BLaER1 treated with 17β-estradiol and CSF1 and Interleukin-3, amounts not matched to agents 10 nM and 100 nM (cell line): ENCODE results near the gene HAAO.
A peak's percentile ranks its signal among the peaks of the same experiment; 100 is the strongest.
"Not testable (repeated sequence)": the region's sequence is repeated elsewhere in the genome, so short reads cannot be mapped to it uniquely, and the experiment has no call there.

Experiments used
- H3K27ac ChIP-seq, 11 experiments: shearing (Covaris generic); formaldehyde crosslinking; 2 replicates each; pipeline ENCODE4 v1.8.1; 2022
- H3K27me3 ChIP-seq, 11 experiments: shearing (Covaris generic); formaldehyde crosslinking; 2 replicates each; pipeline ENCODE4 v1.8.1; 2022
- H3K36me3 ChIP-seq, 11 experiments: shearing (Covaris generic); formaldehyde crosslinking; 2 replicates each; pipeline ENCODE4 v1.8.1; 2022
- H3K4me1 ChIP-seq, 10 experiments: shearing (Covaris generic); formaldehyde crosslinking; 2 replicates each; pipeline ENCODE4 v1.8.1; 2022
- H3K4me2 ChIP-seq, 11 experiments: shearing (Covaris generic); formaldehyde crosslinking; 2 replicates each; pipeline ENCODE4 v1.8.1; 2022
- H3K4me3 ChIP-seq, 10 experiments: shearing (Covaris generic); formaldehyde crosslinking; 2 replicates each; pipeline ENCODE4 v1.8.1; 2022
- H3K9ac ChIP-seq, 11 experiments: shearing (Covaris generic); formaldehyde crosslinking; 2 replicates each; pipeline ENCODE4 v1.8.1; 2022
- H3K9me3 ChIP-seq, 11 experiments: shearing (Covaris generic); formaldehyde crosslinking; replicated peaks in 1 of 11; 2 replicates each; pipeline ENCODE4 v1.8.1; 2022
- H4K20me1 ChIP-seq, 11 experiments: shearing (Covaris generic); formaldehyde crosslinking; 2 replicates each; pipeline ENCODE4 v1.8.1; 2022
- Cebpa-rat ChIP-seq, 11 experiments: shearing (Covaris generic); IDR thresholded peaks; 2 replicates each; pipeline ENCODE4 v1.8.1; 2022

Gene HAAO

DNA sequence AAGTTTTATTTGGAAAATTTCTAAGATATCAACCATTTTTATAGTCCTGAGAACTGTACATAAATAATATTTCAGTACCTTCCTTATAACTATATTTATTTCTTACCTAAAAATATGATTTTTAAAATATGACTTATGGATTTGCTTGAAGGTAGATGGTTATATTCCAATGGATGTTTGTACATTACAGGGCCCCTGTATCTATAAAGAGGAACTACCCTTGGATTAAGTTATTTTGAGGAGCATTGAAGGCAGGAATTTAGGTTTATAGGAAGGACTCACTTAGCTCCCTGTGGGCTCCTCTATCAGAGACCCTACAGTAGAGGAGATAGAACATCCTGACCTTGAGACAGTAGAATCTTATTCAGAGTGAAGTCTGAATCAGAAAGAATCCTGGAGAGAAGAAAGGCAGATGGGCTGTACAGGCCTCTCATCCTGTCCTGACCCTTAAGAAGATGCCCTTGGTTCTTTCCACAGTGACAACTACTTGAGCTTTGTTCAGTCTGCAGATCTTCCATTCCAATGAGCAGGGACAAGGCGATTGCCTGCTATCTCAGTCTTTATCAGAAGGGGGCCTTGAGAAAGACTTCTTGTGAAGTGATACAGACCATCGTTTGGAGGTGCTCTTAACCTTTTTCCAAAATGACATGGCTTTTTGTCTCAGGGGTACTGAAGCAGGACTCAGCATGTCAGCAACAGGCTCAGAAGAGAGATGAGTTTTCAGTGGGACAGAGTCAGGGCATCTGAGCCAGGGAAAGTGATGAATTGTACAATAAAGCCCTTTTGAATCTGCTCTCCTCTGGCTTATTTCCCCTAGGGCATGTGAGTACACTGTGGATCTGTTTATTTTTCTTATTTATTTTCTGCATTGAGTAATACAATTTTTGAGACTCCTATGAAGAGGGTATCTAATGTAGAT lies 49.4 kb downstream of the HAAO start:
- no peaks in the 10 kb centered on the region; a peak in 1 of 22 replicates for H4K20me1 ChIP-seq
- peaks cover 9 to 12% (median 11%) of the 10 kb centered on the region in 10 experiments; a peak in 18 of 20 replicates for H3K4me1 ChIP-seq
- H3K9ac ChIP-seq: no peak overlapping the region
- H3K4me2 ChIP-seq: no peak overlapping the region
- H3K27ac ChIP-seq: no peak overlapping the region
- peaks cover 21 to 64% (median 28%) of the 10 kb centered on the region in 11 experiments; a peak in 21 of 22 replicates for H3K36me3 ChIP-seq
- no peak overlapping the region for H3K4me3 ChIP-seq
- no peaks in the 10 kb centered on the region for H3K27me3 ChIP-seq
- TF ChIP-seq Cebpa-rat (IDR thresholded peaks at IDR 0.05): no peak
- H3K9me3 ChIP-seq: peaks cover 23 to 28% (median 26%) of the 10 kb centered on the region in 11 experiments

DNA sequence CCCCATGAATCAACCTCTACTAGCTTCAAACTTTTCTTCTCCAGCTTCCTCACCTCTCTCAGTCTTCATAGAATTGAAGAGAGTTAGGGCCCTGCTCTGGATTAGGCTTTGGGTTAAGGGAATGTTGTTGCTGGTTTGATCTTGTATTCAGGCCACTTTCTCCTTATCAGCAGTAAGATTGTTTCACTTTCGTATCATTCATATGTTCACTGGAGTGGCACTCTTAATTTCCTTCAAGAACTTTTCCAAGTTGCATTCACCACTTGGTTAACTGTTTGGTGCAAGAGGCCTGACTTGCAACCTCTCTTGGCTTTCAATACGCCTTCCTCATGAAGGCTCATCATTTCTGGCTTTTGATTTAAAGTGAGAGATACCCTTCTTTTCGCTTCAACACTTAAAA lies 51.2 kb downstream of the HAAO start:
- TF ChIP-seq Cebpa-rat (IDR thresholded peaks at IDR 0.05): no peak
- Histone ChIP-seq H3K4me3 (no peak overlapping the region), H3K9ac (peak overlapping the region in 1 of 11 experiments; percentile 16; a peak in 3 of 22 replicates), H4K20me1 (no peaks in the 10 kb centered on the region), H3K4me1 (peaks cover 9 to 12% (median 11%) of the 10 kb centered on the region in 10 experiments; a peak in 18 of 20 replicates), H3K27me3 (no peaks in the 10 kb centered on the region), H3K36me3 (peaks cover 34 to 70% (median 43%) of the 10 kb centered on the region in 11 experiments), H3K4me2 (peak overlapping the region; percentile 26 to 56 (median 38)), H3K9me3 (peaks cover 42 to 47% (median 44%) of the 10 kb centered on the region in 11 experiments), H3K27ac (peak overlapping the region in 8 of 11 experiments; percentile 29 to 55 (median 42); a peak in 14 of 22 replicates)

DNA sequence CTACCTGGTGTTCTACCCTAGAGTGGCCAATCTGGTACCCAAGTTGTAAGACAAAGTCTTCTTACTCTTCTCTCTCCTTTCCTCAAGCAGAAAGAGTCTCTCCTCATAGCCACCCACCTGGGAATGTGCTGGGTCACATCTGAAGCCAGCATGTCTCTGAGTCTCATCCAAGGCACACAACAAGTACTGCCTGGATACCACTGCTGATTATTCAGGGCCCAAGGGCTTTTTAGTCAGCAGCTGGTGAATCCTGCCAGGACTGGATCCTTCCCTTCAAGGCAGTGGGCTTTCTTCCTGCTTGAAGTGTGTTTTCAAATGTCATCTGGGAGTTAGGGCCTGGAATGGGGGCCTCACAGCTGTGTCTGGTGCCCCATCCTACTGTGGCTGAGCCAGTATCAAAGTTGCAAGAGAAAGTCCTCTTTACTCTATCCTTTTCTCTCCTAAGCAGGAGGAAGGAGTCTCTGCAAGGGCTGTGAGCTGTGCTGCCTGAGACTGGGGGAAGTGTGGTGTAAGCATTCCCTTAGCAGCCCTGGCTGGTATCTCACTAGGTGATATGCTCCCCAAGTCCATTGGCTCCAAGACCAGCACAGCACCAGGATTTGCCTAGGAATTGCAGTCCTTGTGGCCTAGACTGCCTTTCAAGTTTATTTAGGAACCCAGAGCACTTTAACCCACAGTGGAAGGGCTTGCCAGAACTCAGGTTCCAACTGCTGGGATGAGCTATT lies 55.6 kb downstream of the HAAO start:
- H3K4me1 ChIP-seq: peaks cover 9 to 12% (median 11%) of the 10 kb centered on the region in 10 experiments; a peak in 18 of 20 replicates
- H3K9ac ChIP-seq: no peak overlapping the region
- H3K4me2 ChIP-seq: no peak overlapping the region
- H3K4me3 ChIP-seq: no peak overlapping the region
- H3K36me3 ChIP-seq: peaks cover 72 to 92% (median 82%) of the 10 kb centered on the region in 11 experiments
- no peaks in the 10 kb centered on the region for H3K27me3 ChIP-seq
- H3K9me3 ChIP-seq: peaks cover 83 to 90% (median 88%) of the 10 kb centered on the region in 11 experiments
- H3K27ac ChIP-seq: no peak overlapping the region
- no peak for TF ChIP-seq Cebpa-rat (IDR thresholded peaks at IDR 0.05)
- no peaks in the 10 kb centered on the region for H4K20me1 ChIP-seq

DNA sequence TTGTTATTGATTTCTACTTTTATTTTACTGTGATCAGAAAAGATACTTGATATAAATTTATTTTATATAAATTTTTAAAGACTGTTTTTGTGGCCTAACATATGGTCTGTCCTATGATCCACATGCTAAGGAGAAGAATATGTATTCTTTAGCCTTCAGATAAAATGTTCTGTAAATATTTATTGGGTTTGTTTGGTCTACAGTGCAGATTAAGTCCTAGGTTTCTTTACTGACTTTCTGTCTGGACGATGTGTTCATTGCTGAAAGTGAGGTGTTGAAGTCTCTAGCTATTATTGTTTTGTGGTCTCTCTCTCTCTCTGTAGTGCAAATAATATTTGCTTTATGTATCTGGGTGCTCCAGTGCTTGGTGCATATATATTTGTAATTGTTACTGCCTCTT lies 58.5 kb downstream of the HAAO start:
- no peak overlapping the region for H3K9ac ChIP-seq
- no peaks in the 10 kb centered on the region for H4K20me1 ChIP-seq
- H3K4me2 ChIP-seq: no peak overlapping the region
- no peak overlapping the region for H3K4me3 ChIP-seq
- H3K27me3 ChIP-seq: no peaks in the 10 kb centered on the region
- H3K27ac ChIP-seq: no peak overlapping the region
- peaks cover 73 to 98% (median 82%) of the 10 kb centered on the region in 11 experiments for H3K36me3 ChIP-seq
- no peak for TF ChIP-seq Cebpa-rat (IDR thresholded peaks at IDR 0.05)
- peaks cover 93 to 100% (median 99%) of the 10 kb centered on the region in 11 experiments for H3K9me3 ChIP-seq
- H3K4me1 ChIP-seq: no peaks in the 10 kb centered on the region

DNA sequence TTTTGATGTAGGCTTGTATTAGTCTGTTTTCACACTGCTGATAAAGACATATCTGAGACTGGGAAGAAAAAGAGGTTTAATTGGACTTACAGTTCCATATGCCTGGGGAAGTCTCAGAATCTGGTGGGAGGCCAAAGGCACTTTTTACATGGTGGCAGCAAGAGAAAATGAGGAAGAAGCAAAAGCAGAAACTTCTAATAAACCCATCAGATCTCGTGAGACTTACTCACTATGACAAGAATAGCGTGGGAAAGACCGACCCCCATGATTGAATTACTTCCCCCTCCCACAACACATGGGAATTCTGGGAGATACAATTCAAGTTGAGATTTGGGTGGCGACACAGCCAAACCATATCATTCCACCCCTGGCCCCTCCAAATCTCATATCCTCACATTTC lies 61.1 kb downstream of the HAAO start:
- H3K4me1 ChIP-seq, H3K9ac ChIP-seq, H4K20me1 ChIP-seq, H3K27me3 ChIP-seq, H3K4me3 ChIP-seq, H3K27ac ChIP-seq, H3K4me2 ChIP-seq: not testable (repeated sequence)
- Histone ChIP-seq H3K36me3 (peaks cover 48 to 96% (median 64%) of the 10 kb centered on the region in 11 experiments), H3K9me3 (peaks cover 68 to 77% (median 74%) of the 10 kb centered on the region in 11 experiments)

DNA sequence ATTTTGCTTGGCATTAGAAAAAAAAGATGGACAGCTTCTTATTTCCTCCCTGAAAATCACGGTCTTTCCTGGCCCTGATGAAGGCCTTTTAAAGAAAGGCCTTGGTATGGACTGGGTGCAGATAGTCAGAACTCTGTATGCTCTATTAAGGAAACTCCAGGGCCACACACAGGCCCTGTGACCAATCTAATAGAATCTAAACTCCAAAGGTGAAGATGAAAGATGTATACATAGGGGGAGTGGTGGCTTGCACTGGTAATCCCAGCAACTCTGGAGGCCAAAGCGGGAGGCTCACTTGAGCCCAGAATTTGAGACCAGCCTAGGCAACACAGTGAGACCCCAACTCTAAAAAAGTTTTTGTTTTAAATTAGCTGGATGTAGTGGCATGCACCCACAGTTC lies 65.7 kb downstream of the HAAO start:
- Histone ChIP-seq H3K9me3 (peaks cover 21 to 31% (median 27%) of the 10 kb centered on the region in 11 experiments), H3K27me3 (no peaks in the 10 kb centered on the region), H3K36me3 (peaks cover 5 to 58% (median 24%) of the 10 kb centered on the region in 11 experiments), H3K9ac (no peak overlapping the region), H3K27ac (no peak overlapping the region), H3K4me1 (peaks cover 0 to 42% (median 7%) of the 10 kb centered on the region in 10 experiments; a peak in 10 of 20 replicates), H3K4me2 (no peak overlapping the region), H4K20me1 (no peaks in the 10 kb centered on the region), H3K4me3 (no peak overlapping the region)
- no peak for TF ChIP-seq Cebpa-rat (IDR thresholded peaks at IDR 0.05)

DNA sequence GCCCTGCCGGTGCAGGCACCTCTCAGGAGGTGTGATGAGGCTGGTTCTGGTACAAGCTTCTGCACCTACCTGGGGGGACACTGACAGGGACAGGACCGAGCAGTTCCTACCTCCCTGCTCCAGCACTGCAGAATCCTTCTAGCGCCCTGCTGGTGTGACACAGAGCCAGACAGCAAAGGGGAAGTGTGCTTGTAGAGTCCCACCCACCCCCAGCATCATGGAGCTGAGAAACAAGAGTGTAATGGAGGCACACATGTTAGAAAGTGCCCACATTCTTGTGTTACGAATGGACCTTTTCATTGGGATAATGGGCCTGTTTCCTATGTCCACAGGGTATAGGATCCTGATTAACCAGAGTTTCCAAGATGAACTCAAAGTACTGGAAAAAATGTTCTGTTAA lies 66.7 kb downstream of the HAAO start:
- Histone ChIP-seq H3K4me2 (peak overlapping the region in 3 of 11 experiments; percentile 22 to 36 (median 30); a peak in 5 of 22 replicates), H4K20me1 (no peaks in the 10 kb centered on the region), H3K27me3 (no peaks in the 10 kb centered on the region), H3K4me3 (no peak overlapping the region), H3K9ac (no peak overlapping the region), H3K4me1 (peaks cover 0 to 47% (median 7%) of the 10 kb centered on the region in 10 experiments; a peak in 10 of 20 replicates), H3K36me3 (peaks cover 0 to 49% (median 19%) of the 10 kb centered on the region in 11 experiments; a peak in 18 of 22 replicates), H3K9me3 (peaks cover 14 to 20% (median 17%) of the 10 kb centered on the region in 11 experiments; a peak in 21 of 22 replicates), H3K27ac (peak overlapping the region in 1 of 11 experiments; percentile 91; a peak in 2 of 22 replicates)
- TF ChIP-seq Cebpa-rat (IDR thresholded peaks at IDR 0.05): no peak

DNA sequence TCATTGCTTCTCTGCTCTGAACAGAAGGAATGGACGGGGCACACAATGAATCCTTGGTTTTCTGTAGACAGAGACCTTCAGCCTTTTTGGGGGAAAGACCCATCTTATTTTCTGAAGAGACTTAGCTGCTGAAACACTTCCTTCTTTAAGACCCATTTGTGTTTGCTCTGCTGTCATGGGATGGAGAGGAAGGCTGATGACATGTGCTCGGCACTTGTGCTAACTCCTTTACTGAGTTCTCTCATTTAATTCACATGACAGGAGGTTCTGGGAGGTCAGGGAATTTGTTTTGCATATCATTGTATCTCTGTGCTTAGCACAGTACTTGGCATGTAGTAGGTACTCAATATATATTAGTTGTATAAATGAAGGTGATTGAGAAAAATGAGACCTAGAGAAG lies 67.5 kb downstream of the HAAO start:
- peaks cover 0 to 47% (median 7%) of the 10 kb centered on the region in 10 experiments; a peak in 10 of 20 replicates for H3K4me1 ChIP-seq
- no peak for TF ChIP-seq Cebpa-rat (IDR thresholded peaks at IDR 0.05)
- peak overlapping the region in 2 of 11 experiments; percentile 29 to 36; a peak in 4 of 22 replicates for H3K4me2 ChIP-seq
- no peaks in the 10 kb centered on the region for H4K20me1 ChIP-seq
- peaks cover 0 to 42% (median 16%) of the 10 kb centered on the region in 11 experiments; a peak in 18 of 22 replicates for H3K36me3 ChIP-seq
- H3K4me3 ChIP-seq: no peak overlapping the region
- H3K9me3 ChIP-seq: peaks cover 8 to 13% (median 9%) of the 10 kb centered on the region in 11 experiments; a peak in 21 of 22 replicates
- no peaks in the 10 kb centered on the region for H3K27me3 ChIP-seq
- H3K9ac ChIP-seq: no peak overlapping the region
- peak overlapping the region in 4 of 11 experiments; percentile 4 to 91 (median 22); a peak in 3 of 22 replicates for H3K27ac ChIP-seq
